HG03095 (cell line): ENCODE data around the gene HAUS1.

Source experiments
- ATAC-seq: cut with Tn5 transposase; IDR thresholded peaks from one replicate; pipeline ENCODE4 v1.9.1; 2021; ENCODE audit warnings: moderate library complexity; ENCODE audit not compliant: unreplicated experiment

Gene HAUS1, protein sequence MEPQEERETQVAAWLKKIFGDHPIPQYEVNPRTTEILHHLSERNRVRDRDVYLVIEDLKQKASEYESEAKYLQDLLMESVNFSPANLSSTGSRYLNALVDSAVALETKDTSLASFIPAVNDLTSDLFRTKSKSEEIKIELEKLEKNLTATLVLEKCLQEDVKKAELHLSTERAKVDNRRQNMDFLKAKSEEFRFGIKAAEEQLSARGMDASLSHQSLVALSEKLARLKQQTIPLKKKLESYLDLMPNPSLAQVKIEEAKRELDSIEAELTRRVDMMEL

DNA sequence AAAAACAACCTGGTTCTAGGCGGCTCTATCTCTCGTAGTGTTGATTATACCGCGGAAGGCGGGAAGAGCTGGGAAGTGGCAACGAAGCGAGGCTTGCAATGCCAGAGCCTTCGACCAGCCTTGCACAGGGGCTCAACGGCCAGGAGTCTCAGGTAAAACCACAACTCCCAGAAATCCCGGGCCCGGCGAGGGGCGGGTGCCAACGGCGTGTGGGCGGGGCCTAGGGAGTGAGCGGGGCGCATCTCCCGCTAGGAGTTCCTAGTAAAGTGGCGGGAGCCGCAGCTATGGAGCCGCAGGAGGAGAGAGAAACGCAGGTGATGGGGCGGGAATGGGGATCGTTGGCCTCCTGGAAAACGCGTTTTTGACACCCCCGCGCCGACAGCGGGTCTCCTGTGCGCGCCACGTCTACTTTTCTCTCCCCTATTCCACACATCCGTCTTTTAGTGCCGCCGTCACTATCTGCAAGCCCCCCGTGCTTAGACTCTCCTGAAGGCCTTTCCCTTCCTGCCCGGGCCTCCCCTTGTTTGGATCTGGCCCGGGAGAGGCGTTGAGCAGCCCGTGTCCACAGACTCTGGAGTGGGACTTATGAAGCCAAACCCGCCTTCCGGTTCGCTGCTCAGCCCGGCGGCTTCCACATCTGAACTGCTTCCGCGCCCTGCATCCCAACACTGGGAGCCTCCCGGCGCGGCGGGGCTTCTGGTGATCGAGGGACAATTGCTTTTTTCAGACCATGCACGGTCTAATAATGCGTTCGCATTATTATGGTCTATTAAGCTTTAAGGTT, at the start of gene HAUS1:
HAUS1 (plus strand) TSS at position 258 of the 784 bp plus-strand sequence; CDS start at position 285, 27 bp downstream.
- ATAC-seq = peak; percentile 94

DNA sequence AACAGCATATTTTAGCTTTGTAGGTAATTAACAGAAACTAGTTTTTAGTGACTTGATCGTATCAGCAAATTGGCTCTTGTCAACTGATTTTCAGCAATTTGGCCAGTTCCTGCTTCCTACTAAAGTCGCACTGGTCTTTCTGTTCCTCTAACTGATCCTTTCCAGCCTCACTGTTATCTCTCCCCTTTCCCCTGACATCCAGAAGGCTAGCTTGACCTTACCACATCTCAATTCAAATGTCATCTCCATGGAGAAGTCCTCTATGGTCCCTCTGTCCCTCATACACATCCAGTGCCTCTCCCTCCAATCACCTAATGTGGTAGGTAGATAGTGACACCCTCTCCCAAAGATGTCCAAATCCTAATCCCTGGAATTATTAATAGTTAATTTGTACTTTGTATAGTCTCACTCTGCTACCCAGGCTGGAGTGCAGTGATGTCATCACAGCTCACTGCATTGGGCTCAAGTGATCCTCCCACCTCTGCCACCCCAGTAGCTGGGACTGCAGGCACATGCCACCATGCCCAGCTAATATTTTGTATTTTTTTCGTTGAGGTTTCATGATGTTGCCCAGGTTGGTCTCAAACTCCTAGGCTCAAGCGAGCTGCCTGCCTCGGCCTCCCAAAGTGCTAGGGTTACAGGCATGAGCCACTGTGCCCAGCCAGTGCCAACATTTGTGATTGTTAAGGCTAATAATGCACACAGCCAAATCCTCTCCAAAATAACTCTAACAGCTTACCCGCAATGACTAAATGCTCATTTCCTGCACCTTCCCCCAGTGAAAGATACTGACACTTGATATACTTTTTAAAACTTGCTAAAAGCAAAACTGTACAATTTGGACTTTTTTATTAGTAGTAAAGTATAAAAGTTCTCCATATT, 49.0 kb upstream of the HAUS1 start:
- ATAC-seq = no peak

DNA sequence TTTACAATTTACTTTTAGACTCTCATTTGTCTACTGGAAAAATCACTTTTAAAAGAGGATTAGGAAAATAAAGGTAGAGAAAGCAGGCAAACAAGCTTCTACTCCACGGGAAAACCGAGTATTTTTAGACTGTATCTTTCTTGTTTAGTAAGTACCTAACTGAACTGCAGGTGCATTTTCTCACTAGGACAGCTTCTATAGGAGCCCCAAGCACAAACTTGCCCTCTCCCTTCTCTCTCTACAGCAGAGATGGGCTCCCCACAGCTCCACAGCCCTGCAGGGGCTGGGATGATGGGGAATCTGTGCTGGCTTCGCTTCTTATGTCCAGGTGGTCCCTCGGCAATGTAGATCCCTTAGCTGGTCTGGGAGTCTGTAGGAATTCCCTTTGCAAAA, 48.4 kb upstream of the HAUS1 start:
- ATAC-seq = no peak

DNA sequence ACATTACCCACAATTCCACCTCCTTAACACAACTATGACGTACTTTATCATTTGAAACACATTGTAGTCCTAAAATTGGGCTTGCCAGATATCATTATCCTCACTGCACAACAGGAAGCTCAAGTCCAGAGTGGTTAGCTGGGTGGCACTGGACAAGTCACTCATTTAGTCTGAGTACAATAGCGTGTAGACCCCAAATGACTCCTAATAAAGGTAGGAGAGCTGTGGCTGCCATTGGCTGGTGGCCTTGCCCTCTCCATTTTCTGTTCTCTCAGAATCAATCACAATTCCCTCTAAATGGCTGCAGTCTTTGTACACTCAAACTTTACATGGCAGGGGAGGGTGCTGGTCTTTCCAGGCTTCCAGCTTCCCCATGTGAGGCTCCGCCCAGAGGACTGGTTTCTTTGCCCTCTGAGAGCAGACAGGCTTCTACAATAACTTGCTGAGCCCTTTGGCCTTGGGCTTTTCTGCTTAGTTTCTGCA, 43.8 kb upstream of the HAUS1 start:
- no peak for ATAC-seq

DNA sequence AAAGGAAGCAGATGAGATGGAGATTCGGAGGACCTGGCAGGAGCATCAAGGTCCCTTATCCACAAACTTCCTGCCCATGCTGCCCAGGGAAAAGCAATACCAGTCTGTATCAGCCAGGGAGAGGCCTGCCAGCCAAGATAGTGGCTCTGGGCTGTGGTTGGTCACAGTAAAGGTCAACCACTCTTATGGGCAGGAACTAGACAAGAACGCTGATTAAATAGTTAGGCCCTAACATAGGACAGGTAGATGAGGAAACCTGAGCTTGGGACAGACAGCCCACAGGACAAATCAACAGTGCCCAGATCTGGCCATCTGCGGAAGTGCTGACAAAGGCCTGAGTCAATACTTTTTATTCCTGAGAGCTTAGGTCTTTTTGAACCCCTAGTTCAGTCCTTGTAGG, 42.8 kb upstream of the HAUS1 start:
- no peak for ATAC-seq

DNA sequence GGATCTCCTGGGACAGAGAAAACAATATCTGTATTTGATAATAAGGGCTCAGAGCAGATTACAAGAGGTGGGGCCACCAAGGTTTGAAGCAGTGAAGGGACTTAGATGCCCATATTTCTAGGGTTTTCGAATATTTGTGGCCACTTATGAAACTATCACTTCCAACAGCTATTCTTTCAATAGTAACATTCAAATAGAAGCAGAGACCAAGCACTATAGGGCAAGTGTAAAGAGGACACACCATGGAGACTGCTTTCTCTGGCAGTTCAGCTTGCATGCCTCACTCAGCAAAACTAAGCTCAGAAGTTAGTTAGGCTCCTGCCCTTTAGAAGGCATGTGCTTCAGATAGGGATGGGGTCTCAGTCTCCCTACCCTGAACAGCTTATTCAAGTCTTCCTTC, 42.4 kb upstream of the HAUS1 start:
- no peak for ATAC-seq

DNA sequence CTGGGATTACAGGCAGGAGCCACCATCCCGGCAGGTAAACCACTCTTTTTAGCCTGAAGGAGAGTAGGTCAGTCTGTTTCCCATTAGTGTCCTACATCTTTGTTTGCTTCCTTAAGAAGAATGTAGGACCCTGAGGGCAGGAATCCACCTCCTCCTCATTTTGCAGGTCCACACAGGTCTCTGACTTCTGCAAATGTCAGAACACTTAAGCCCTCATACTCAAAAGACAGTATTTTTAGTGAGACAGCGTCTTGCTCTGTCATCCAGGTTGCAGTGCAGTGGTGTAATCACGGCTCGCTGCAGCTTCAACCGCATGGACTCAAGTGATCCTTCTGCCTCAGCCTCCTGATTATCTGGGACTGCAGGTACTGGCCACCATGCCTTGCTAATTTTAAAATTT, 41.4 kb upstream of the HAUS1 start:
- ATAC-seq = no peak

DNA sequence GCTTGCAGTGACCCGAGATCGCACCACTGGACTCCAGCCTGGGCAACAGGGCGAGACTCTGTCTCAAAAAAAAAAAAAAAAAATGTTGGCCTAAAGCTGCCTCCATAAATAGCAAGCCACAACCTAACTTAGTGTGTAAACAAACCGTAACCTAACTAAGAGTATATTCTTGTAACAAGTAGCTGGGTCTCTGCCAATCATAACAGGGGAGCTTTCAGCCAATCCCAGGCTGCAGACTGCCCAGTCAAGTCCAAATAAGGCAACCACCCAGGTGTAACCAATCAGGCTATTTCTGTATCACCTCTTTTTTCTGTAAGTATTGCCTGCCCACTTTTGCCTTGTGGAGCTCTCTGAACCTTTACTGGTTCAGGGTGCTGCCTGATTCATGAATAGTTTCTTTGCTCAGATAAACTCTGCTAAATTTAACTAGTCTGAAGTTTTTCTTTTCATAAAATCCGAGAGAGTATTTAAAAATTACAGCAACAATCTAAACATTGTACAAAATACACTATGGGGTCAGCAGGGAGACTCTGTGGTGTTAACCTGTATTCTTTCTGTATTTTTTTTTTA, 36.7 kb upstream of the HAUS1 start:
- no peak for ATAC-seq

DNA sequence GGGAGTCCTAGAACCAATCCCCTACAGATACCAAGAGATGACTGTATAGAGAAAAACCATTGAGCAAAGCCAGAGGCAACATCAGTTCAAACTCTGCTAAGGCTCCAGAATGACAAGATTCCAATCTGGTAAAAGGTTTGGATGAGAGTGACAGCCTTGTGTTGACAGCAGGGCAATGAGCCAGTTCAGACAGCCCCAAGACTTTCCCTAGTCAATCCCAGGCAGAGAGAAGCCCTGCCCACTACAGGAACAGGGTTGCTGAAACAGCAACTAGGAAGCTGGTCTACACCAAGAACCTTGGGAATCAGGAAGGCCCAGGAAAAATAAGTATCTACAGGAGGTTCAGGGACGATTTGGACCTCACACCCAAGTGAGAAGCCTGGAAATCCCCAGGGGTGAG, 35.4 kb upstream of the HAUS1 start:
- no peak for ATAC-seq

DNA sequence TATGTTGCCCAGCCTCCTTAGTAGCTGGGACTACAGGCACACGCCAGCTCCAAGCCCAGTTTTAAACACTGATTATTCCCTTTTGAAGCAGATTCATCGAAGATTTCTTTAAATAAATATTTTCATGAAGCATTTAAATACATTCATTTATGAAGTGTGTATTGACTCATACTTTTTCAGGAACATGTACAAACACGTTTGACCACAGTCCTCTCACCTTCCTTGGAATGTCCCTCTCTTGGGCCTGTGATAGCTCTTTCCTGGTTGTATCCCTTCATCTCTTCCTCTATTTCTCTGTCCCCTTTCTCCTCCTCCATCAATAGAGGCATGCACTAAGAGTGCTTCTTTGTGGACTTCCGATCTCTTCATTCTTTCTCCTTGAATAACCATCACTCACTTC, 34.7 kb upstream of the HAUS1 start:
- no peak for ATAC-seq

DNA sequence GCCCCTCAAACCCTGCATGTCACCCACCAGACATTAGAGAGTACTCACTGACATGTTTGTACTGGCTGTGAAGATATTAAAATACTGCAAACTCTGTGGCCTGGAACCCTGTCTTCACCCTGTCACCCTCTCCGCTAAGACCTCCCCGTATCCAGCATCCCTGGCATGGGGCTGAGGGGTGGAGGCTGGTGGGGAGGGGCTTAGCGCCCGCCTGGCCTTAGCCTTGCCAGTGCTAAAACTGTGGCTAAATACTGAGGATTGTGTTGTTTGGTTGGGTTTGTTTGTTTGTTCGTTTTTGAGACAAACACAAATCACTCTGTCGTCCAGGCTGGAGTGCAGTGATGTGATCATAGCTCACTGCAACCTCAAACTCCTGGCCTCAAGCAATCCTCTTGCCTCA, 34.0 kb upstream of the HAUS1 start:
- ATAC-seq = no peak

DNA sequence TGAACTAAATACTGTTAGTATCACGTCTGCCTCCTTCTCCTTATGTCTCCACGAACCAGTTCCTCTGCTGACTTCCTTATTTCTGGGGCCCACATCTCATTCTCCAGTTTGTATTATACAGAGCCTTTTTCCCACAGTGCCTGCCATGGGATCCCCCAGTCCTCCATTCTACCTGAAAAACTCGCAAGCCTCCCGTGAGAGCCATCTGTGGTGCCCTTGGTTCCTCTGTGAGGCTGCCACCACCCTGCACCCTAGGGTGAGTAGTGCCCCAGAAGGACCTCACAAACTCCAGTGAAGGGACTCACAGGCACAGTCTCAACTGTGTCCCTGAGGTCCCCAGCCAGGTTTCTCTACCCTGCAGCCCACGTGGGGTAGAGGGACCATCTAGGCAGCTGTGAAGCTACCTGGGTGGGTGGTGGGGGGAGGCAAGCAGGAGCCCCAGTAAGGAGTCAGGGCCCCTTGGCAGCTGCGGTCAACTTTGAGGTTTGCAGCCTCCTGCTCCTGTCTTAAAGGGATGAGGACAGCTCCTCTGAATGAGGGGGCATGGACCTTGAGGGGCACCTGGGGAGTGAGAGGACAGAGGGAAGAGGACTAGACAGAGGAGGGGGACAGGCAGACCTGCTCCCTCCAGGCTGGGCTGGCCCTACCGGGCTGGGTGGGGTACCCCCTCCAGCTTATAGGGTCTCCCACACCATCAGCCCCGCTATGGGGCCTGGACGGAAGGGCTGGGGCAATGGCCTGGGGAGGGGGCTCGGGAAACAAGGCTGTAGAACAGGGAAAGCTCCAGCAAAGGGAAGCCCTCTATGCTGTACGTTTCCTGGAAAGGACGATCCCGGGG, 33.2 kb upstream of the HAUS1 start:
- no peak for ATAC-seq

DNA sequence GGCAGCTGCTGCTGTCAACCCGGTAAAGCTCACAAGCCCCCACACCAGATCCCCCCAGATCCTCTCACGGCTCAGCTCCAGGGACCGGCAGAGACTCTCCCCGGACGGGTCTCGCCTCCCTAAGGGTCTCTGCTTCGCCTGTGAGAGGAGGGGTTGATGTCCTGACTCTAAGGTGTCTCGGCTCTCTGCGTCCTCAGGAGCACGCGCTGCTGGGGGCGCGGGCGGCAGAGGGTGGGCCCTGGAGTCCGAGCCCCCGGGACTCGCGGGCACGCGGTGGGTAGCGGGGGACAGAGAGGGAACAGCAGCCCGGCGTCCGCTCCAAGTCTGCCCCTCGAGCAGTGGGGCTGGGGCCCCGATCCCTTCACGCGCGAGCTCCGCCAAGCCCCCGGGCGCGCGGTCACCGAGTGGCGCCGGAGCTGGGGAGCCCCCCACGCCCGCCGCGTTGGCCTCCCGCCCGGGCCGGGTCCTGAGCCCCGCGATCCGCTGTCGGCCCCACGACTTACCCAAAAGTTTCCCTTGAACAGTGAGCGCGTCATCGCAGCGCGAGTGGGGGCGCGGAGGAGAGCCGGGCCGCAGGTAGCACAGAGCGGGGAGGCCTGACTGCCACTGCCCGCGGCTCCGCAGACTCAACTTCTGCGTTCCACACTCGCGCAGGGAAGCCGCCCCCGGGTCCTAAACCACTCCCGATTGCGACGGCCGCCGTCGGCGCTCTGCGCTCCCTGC, 32.4 kb upstream of the HAUS1 start, which contains the start of gene PSTPIP2:
PSTPIP2 (minus strand) TSS at position 608 of the 723 bp plus-strand sequence; CDS start at position 536, 72 bp downstream.
- ATAC-seq = peak; percentile 60

DNA sequence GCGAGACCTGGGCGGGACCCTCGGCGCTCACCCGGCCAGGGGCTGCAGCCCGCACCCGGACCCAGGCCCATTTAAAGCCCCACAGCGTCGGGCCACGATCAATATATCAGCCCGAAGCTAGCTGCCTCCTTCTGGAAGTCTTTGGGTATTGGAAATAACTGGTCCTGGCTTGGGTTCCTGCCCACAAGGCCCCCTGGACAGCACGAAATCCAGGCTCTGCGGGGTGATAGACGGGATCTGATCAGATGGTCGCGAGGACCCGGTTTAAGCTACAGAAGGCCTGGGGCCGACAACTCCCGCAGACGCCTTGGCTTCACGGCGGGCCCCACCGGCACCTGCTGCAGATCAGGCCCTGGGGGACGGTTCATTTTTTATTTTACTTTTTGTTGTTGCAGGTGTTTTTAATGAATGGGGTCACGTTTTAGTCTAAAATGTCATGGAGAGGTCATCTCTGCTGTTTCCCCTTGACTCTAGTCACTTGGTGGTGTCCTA, 31.8 kb upstream of the HAUS1 start:
- no peak for ATAC-seq

DNA sequence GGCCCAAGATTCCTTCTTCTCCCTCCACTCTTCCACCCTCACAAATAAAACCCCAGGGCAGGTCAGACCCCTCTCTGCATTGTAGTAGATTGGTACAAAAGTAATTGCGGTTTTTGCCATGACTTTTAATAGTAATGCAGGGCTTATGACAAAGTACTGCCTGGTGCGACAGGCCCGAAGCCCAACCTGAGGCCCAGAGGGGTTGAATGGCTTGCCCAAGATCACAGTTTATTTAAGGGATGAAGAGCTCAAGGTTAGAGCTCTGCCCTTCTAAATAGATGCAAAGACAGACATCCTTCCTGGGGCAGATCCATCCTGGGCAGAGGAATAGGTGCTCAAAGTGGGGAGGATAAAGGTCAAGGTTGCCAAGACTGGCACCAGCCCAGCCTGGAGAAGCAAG, 31.2 kb upstream of the HAUS1 start:
- ATAC-seq = no peak

DNA sequence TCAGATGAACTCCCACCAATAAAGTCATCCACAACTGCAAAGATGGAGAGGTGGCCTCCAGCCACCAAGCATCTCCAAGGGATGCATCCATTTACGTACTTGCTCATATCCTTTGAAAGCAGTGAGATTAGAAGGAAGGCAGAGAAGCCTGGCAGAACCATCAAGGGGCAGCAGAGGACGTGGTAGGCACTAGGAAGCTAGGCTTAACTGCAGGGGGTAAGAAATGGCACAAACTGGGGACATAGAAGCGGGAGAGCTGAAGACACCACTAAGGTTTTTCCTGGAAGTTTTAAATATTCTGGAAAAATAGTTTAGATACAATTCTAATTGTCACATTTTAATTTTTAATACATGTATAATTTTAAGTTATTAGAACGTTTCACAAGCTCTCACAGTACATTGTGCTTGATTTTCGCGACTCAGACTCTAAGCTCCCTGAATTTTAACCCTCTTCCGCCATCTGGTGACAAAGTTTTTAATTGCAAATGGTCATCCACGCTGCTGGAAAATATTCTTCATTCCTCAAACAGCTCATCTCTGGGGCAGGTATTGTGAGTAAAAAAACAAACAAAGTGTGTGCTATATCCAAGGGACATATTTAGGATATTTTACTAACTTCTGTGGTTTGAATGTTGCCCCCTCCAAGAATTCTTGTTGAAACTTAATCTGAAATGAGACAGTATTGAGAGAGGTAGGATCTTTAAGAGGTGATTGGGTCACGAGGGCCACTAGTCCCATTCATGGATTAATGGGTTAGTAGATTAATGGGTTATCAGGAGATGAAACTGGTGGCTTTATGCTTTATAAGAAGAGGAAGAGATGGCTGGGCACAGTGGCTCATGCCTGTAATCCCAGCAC, 30.5 kb upstream of the HAUS1 start:
- no peak for ATAC-seq

DNA sequence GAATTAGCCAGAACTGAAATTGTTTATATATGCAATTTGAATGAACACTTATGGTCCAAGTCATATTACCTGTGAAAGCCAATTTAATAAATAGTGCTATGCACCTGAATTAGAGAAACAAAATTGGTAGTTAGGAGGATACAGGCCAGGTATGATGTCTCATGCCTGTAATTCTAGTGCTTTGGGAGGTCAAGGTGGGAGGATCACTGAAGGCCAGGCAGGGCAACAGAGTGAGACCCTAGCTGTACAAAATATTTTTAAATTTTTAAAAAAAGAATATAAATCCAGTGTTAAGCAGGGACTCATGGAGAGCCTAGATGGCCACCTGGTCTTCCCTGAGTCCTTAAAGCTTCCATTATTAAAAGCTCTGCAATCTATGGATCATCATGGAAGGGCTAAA, 24.8 kb upstream of the HAUS1 start:
- no peak for ATAC-seq

DNA sequence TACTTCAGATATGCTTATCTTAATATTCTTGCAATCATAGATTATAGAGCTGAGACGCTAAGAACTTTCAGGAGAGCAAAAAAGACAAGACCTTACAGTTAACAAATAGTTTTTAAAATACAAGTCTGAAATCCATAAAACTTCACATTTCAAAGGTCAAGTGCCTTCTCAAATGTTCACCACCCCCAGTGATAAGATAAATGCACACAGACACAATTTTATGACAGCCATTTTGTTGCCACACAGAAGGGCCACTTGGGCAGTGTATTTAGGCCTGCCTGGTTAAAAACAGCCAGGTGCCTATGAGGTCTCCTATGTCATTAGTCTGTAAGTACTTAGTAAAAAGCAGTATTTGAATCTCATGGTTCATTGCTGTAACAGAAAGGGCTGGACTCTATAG, 24.0 kb upstream of the HAUS1 start:
- no peak for ATAC-seq
